PC-3 (cell line): ENCODE data around the gene PRM1. TPM values are rescaled to one million over a fixed set of nuclear protein-coding genes. Genes with fewer than 3 reads are reported as not detected.

Experiments
- ATAC-seq: fragments of 200-7000 bp; cut with Tn5 transposase; 2 replicates; pipeline ENCODE4 v1.9.1; 2020; ENCODE audit warnings: mild to moderate bottlenecking, moderate library complexity
- BruUV-seq: library from RNA; stranded (reverse); fragments of 400-500 nt; replicated peaks from 2 replicates; lab custom pipeline; 2021; lab: Mats Ljungman, UMichigan
- CTCF ChIA-PET: fragments of 300-600 bp; sonication (Branson Sonifier 250); formaldehyde crosslinking; loops from one replicate; lab custom pipeline; 2022; ENCODE audit warnings: antibody characterized with exemption; lab: Charles Lee
- POLR2A ChIA-PET: fragments of 300-600 bp; sonication (Branson Sonifier 250); formaldehyde crosslinking; loops from one replicate; lab custom pipeline; 2022; ENCODE audit warnings: antibody characterized with exemption; ENCODE audit not compliant: unreplicated experiment; lab: Charles Lee
- DNase-seq: peaks from one replicate; pipeline ENCODE4 v3.0.0-alpha.2; 2015
- H2AFZ ChIP-seq: fragments of 300-600 bp; sonication (generic); 2 replicates; pipeline ENCODE4 v1.6.0; 2016; ENCODE audit warnings: antibody characterized with exemption, low read length
- H3F3A ChIP-seq: fragments of 300-600 bp; sonication (generic); one replicate; pipeline ENCODE4 v1.6.0; 2017; ENCODE audit warnings: antibody characterized with exemption, low read length, control low read depth, mild to moderate bottlenecking; ENCODE audit not compliant: unreplicated experiment
- H3K27ac ChIP-seq: fragments of 300-600 bp; sonication (generic); 2 replicates; pipeline ENCODE4 v1.5.1; 2016; ENCODE audit warnings: mild to moderate bottlenecking, low read length
- H3K27me3 ChIP-seq: fragments of 300-600 bp; sonication (generic); 2 replicates; pipeline ENCODE4 v1.6.1; 2016; ENCODE audit warnings: low read length, mixed read lengths
- H3K36me3 ChIP-seq: fragments of 300-600 bp; sonication (generic); 2 replicates; pipeline ENCODE4 v1.6.1; 2016; ENCODE audit warnings: low read depth, mixed run types, low read length, mixed read lengths
- H3K4me1 ChIP-seq: fragments of 300-600 bp; sonication (generic); 2 replicates; pipeline ENCODE4 v1.5.1; 2016; ENCODE audit warnings: low read length; ENCODE audit not compliant: insufficient read depth
- H3K4me2 ChIP-seq: fragments of 300-600 bp; sonication (generic); 2 replicates; pipeline ENCODE4 v1.6.0; 2016; ENCODE audit warnings: low read length
- H3K4me3 ChIP-seq: fragments of 300-600 bp; sonication (generic); 2 replicates; pipeline ENCODE4 v1.5.1; 2016; ENCODE audit warnings: mild to moderate bottlenecking, low read length, mixed read lengths
- H3K79me2 ChIP-seq: fragments of 300-600 bp; sonication (generic); 2 replicates; pipeline ENCODE4 v1.6.1; 2017; ENCODE audit warnings: low read length, mixed read lengths
- H3K9ac ChIP-seq: fragments of 300-600 bp; sonication (generic); 2 replicates; pipeline ENCODE4 v1.6.0; 2016; ENCODE audit warnings: mild to moderate bottlenecking, low read length
- H3K9me2 ChIP-seq: fragments of 300-600 bp; sonication (generic); replicated peaks from 2 replicates; pipeline ENCODE4 v1.6.1; 2016; ENCODE audit warnings: mixed run types, low read length, mixed read lengths
- H3K9me3 ChIP-seq: fragments of 300-600 bp; sonication (generic); 2 replicates; pipeline ENCODE4 v1.6.1; 2016; ENCODE audit warnings: low read length, mixed read lengths
- H4K20me1 ChIP-seq: fragments of 300-600 bp; sonication (generic); 2 replicates; pipeline ENCODE4 v1.6.1; 2016; ENCODE audit warnings: low read length, mixed read lengths
- CTCF ChIP-seq: fragments of 300-600 bp; sonication (generic); conservative IDR thresholded peaks from 2 replicates; pipeline ENCODE4 v1.5.1; 2017; ENCODE audit warnings: antibody characterized with exemption, low read depth, mild to moderate bottlenecking, low read length
- EZH2 ChIP-seq: fragments of 300-600 bp; sonication (generic); IDR thresholded peaks from one replicate; pipeline ENCODE4 v1.6.1; 2017; ENCODE audit warnings: antibody characterized with exemption, mild to moderate bottlenecking, low read length; ENCODE audit not compliant: unreplicated experiment
- EZH2phosphoT487 ChIP-seq: fragments of 300-600 bp; sonication (generic); IDR thresholded peaks from 2 replicates; pipeline ENCODE4 v1.6.1; 2018; ENCODE audit warnings: mild to moderate bottlenecking, antibody characterized with exemption, low read length, borderline replicate concordance
- intact Hi-C: fragments of 100-400 bp; cut with micrococcal nuclease; formaldehyde crosslinking; loops from 2 replicates; pipeline ENCODE4 v1.9.0; 2023
- total RNA-seq: library from RNA; depleted of rRNA; stranded (reverse); fragments of >200 nt; gene quantifications from 2 replicates; pipeline ENCODE4 v1.2.3, GENCODE V29; 2014

The PRM1 gene
- total RNA-seq, 1 experiment from 2014 or later = not detected

GRCh38 chr16:11238272-11239202 lies 42.6 kb downstream of the PRM1 start:
- ChIA-PET POLR2A (no interaction called here), CTCF (interaction anchor here (0.6 kb wide), 1 partner anchor 39 kb away, joined by 3 read pairs; no protein-coding TSS in a partner anchor)
- DNase-seq (no peak), ATAC-seq (no peak)
- Histone ChIP-seq H2AFZ (no peak overlapping the region), H4K20me1 (no peaks in the 10 kb centered on the region), H3K9me3 (no peaks in the 10 kb centered on the region), H3K9me2 (no peaks in the 10 kb centered on the region), H3K4me1 (no peaks in the 10 kb centered on the region), H3K4me3 (no peak overlapping the region), H3K4me2 (no peak overlapping the region), H3K9ac (no peak overlapping the region), H3K27me3 (no peaks in the 10 kb centered on the region), H3F3A (no peaks in the 10 kb centered on the region), H3K79me2 (no peaks in the 10 kb centered on the region), H3K27ac (no peak overlapping the region), H3K36me3 (no peaks in the 10 kb centered on the region)
- no TSS peak for BruUV-seq
- no peak for TF ChIP-seq EZH2
- TF ChIP-seq EZH2phosphoT487 = no peak
- TF ChIP-seq CTCF = no peak
- intact Hi-C loops = no loop called here

DNA sequence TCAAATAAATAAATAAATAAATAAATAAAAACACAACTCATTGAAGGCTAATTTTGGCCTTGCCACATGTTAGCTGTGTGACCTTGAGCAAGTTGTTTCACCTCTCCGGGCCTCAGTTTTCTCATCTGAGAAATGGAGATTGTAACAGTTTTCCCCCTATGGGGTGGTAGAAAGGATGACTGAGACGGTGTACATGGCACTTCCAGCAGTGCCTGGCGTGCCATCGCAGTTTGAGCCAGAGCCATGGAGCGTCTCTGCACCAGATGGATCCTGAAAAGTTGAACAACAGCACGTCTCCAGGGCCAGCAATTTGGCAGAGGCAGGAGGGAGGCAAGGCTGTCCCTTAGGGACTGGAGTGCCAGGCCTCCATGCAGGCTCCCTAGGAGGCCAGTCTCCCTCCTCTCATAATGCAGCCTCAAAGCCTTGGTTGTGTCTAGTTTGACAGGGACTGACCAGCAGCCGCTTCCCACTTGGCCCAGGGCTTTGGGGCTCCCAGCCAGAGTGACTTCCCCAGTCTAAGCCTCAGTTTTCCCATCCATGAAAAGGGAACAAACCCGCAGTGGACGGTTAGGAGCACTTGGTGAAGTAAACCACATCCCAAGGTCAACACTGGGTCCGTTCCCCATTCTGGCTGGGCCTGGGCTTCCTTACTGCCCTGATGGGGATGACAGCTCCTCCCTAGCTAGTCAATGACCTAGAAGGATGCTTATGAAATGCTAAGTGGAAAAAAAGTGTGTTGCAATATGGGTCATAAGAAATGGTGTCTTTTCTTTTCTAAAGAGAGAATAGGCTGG lies 44.5 kb downstream of the PRM1 start:
- Histone ChIP-seq H3K9ac (no peak overlapping the region), H3K27ac (no peak overlapping the region), H3K27me3 (no peaks in the 10 kb centered on the region), H3K9me2 (no peaks in the 10 kb centered on the region), H3K4me1 (no peaks in the 10 kb centered on the region), H3F3A (no peaks in the 10 kb centered on the region), H3K9me3 (no peaks in the 10 kb centered on the region), H3K4me3 (no peak overlapping the region), H3K4me2 (no peak overlapping the region), H2AFZ (no peak overlapping the region), H3K36me3 (no peaks in the 10 kb centered on the region), H3K79me2 (no peaks in the 10 kb centered on the region), H4K20me1 (no peaks in the 10 kb centered on the region)
- POLR2A ChIA-PET = no interaction called here
- no peak for DNase-seq
- intact Hi-C loops = no loop called here
- TF ChIP-seq CTCF = no peak
- TF ChIP-seq EZH2 = no peak
- no peak for TF ChIP-seq EZH2phosphoT487
- BruUV-seq = no TSS peak
- CTCF ChIA-PET = no interaction called here
- ATAC-seq = no peak

- Histone ChIP-seq H3F3A (no peaks in the 10 kb centered on the region), H3K4me2 (no peak overlapping the region), H4K20me1 (no peaks in the 10 kb centered on the region), H3K27ac (no peak overlapping the region), H2AFZ (no peak overlapping the region), H3K79me2 (no peaks in the 10 kb centered on the region), H3K9me3 (no peaks in the 10 kb centered on the region), H3K9me2 (no peaks in the 10 kb centered on the region), H3K9ac (no peak overlapping the region), H3K4me1 (no peaks in the 10 kb centered on the region), H3K36me3 (no peaks in the 10 kb centered on the region), H3K4me3 (no peak overlapping the region), H3K27me3 (no peaks in the 10 kb centered on the region)
- no peak for ATAC-seq
- TF ChIP-seq CTCF = no peak
- TF ChIP-seq EZH2 = no peak
- TF ChIP-seq EZH2phosphoT487 = no peak
- intact Hi-C loops = no loop called here
- ChIA-PET CTCF (no interaction called here), POLR2A (no interaction called here)
- DNase-seq = no peak
- BruUV-seq = no TSS peak
These were observed 45.5 kb downstream of the PRM1 start for GRCh38 chr16:11235703-11235991.
